ENCODE results near the gene MGAT5.

MGAT5 gene

DNA sequence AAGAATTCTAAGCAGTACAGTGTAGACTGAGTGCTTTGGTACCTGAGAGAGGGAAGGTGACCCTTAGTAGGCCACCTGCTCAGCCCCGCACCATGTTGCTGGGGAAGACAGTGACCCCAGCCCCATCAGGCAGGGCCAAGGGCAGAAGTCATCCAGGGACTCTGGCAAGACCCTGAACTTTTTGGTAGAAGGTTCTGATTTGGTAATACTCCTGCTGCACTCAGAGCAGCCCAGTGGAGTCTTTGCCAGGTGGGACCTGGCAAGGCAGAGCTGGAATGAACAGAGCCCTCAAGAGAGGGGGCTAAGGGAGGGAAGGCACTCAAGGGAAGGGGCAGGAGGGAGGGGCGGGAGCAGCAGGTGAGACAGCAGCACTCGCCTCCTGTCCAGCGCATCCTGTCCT is 191.2 kb downstream of the MGAT5 start:
- Histone ChIP-seq H3K27ac (ENCODE audit: extremely low read depth, low read depth, low read length) (no peak overlapping the region), H3K9me3 (ENCODE audit: control insufficient read depth, insufficient read depth, low read depth, low read length) (no peaks in the 10 kb centered on the region), H3K36me3 (ENCODE audit: control insufficient read depth in 2 of 2, insufficient read depth in 1 of 2, low read length in 2 of 2) (peaks cover 0 to 32% of the 10 kb centered on the region in 2 experiments; a peak in 2 of 3 replicates), H3K4me3 (ENCODE audit: low read depth, low read length) (no peak overlapping the region), H3K4me1 (ENCODE audit: control insufficient read depth, insufficient read depth, low read length) (no peaks in the 10 kb centered on the region)
- POLR2A ChIA-PET = no interaction called here
- CTCF ChIA-PET = interaction anchor here (0.6 to 1.2 kb wide), 3 partner anchors 18 to 327 kb away, joined by 3 read pairs; no protein-coding TSS in a partner anchor
- TF ChIP-seq BCL11A (tag by site-specific recombination; IDR thresholded peaks at IDR 0.05; ENCODE audit: low read depth) = no peak
- no peak for TF ChIP-seq ZNF658 (tag by site-specific recombination; IDR thresholded peaks at IDR 0.05)
- TF ChIP-seq ZFP37 (tag by site-specific recombination; IDR thresholded peaks at IDR 0.05) = no peak
- TF ChIP-seq, protein P1, sequence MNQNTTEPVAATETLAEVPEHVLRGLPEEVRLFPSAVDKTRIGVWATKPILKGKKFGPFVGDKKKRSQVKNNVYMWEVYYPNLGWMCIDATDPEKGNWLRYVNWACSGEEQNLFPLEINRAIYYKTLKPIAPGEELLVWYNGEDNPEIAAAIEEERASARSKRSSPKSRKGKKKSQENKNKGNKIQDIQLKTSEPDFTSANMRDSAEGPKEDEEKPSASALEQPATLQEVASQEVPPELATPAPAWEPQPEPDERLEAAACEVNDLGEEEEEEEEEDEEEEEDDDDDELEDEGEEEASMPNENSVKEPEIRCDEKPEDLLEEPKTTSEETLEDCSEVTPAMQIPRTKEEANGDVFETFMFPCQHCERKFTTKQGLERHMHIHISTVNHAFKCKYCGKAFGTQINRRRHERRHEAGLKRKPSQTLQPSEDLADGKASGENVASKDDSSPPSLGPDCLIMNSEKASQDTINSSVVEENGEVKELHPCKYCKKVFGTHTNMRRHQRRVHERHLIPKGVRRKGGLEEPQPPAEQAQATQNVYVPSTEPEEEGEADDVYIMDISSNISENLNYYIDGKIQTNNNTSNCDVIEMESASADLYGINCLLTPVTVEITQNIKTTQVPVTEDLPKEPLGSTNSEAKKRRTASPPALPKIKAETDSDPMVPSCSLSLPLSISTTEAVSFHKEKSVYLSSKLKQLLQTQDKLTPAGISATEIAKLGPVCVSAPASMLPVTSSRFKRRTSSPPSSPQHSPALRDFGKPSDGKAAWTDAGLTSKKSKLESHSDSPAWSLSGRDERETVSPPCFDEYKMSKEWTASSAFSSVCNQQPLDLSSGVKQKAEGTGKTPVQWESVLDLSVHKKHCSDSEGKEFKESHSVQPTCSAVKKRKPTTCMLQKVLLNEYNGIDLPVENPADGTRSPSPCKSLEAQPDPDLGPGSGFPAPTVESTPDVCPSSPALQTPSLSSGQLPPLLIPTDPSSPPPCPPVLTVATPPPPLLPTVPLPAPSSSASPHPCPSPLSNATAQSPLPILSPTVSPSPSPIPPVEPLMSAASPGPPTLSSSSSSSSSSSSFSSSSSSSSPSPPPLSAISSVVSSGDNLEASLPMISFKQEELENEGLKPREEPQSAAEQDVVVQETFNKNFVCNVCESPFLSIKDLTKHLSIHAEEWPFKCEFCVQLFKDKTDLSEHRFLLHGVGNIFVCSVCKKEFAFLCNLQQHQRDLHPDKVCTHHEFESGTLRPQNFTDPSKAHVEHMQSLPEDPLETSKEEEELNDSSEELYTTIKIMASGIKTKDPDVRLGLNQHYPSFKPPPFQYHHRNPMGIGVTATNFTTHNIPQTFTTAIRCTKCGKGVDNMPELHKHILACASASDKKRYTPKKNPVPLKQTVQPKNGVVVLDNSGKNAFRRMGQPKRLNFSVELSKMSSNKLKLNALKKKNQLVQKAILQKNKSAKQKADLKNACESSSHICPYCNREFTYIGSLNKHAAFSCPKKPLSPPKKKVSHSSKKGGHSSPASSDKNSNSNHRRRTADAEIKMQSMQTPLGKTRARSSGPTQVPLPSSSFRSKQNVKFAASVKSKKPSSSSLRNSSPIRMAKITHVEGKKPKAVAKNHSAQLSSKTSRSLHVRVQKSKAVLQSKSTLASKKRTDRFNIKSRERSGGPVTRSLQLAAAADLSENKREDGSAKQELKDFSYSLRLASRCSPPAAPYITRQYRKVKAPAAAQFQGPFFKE (tag by site-specific recombination; IDR thresholded peaks at IDR 0.05; ENCODE audit: borderline replicate concordance) = no peak
- no peak for TF ChIP-seq ZNF354C (tag by site-specific recombination; IDR thresholded peaks at IDR 0.05; ENCODE audit: borderline replicate concordance, low read depth)
- TF ChIP-seq, protein P2, sequence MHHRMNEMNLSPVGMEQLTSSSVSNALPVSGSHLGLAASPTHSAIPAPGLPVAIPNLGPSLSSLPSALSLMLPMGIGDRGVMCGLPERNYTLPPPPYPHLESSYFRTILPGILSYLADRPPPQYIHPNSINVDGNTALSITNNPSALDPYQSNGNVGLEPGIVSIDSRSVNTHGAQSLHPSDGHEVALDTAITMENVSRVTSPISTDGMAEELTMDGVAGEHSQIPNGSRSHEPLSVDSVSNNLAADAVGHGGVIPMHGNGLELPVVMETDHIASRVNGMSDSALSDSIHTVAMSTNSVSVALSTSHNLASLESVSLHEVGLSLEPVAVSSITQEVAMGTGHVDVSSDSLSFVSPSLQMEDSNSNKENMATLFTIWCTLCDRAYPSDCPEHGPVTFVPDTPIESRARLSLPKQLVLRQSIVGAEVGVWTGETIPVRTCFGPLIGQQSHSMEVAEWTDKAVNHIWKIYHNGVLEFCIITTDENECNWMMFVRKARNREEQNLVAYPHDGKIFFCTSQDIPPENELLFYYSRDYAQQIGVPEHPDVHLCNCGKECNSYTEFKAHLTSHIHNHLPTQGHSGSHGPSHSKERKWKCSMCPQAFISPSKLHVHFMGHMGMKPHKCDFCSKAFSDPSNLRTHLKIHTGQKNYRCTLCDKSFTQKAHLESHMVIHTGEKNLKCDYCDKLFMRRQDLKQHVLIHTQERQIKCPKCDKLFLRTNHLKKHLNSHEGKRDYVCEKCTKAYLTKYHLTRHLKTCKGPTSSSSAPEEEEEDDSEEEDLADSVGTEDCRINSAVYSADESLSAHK (tag by site-specific recombination; IDR thresholded peaks at IDR 0.05) = no peak
- no peak for TF ChIP-seq ZSCAN23 (tag by site-specific recombination; IDR thresholded peaks at IDR 0.05)
- no peak for TF ChIP-seq ZNF501 (tag by site-specific recombination; IDR thresholded peaks at IDR 0.05)
- TF ChIP-seq ZFP41 (tag by site-specific recombination; IDR thresholded peaks at IDR 0.05; ENCODE audit: borderline replicate concordance) = no peak

DNA sequence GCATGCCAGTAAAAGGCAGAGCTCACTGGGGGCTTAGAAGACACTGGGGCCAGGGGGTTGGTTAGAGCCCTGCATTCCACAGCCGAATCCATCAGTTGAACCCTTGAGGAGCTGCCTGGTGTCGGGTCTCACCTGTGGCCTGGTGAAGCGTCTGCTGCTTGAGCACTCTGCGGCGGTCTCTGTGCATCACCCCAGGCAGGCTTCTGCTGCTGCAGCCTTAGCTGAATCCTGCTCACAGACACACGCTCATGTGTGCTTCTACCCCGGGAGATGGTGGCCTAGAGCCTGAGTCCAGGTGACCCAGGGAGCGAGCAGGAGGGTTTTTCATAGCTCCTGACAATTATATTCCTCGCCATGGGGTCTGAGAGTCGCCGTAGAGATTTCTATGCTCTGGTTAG is 192.1 kb downstream of the MGAT5 start:
- no peak for TF ChIP-seq PRDM1 (tag by site-specific recombination; IDR thresholded peaks at IDR 0.05)
- no peak for TF ChIP-seq ZNF2 (tag by site-specific recombination; IDR thresholded peaks at IDR 0.05)
- TF ChIP-seq, protein P3, sequence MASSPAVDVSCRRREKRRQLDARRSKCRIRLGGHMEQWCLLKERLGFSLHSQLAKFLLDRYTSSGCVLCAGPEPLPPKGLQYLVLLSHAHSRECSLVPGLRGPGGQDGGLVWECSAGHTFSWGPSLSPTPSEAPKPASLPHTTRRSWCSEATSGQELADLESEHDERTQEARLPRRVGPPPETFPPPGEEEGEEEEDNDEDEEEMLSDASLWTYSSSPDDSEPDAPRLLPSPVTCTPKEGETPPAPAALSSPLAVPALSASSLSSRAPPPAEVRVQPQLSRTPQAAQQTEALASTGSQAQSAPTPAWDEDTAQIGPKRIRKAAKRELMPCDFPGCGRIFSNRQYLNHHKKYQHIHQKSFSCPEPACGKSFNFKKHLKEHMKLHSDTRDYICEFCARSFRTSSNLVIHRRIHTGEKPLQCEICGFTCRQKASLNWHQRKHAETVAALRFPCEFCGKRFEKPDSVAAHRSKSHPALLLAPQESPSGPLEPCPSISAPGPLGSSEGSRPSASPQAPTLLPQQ (tag by site-specific recombination; IDR thresholded peaks at IDR 0.05) = no peak
- TF ChIP-seq, protein P4, sequence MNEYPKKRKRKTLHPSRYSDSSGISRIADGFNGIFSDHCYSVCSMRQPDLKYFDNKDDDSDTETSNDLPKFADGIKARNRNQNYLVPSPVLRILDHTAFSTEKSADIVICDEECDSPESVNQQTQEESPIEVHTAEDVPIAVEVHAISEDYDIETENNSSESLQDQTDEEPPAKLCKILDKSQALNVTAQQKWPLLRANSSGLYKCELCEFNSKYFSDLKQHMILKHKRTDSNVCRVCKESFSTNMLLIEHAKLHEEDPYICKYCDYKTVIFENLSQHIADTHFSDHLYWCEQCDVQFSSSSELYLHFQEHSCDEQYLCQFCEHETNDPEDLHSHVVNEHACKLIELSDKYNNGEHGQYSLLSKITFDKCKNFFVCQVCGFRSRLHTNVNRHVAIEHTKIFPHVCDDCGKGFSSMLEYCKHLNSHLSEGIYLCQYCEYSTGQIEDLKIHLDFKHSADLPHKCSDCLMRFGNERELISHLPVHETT (tag by site-specific recombination; IDR thresholded peaks at IDR 0.05) = no peak
- no peak overlapping the region for H3K4me3 ChIP-seq (ENCODE audit: low read depth, low read length)
- no peaks in the 10 kb centered on the region for H3K9me3 ChIP-seq (ENCODE audit: control insufficient read depth, insufficient read depth, low read depth, low read length)
- POLR2A ChIA-PET = no interaction called here
- H3K4me1 ChIP-seq (ENCODE audit: control insufficient read depth, insufficient read depth, low read length) = no peaks in the 10 kb centered on the region
- peaks cover 0 to 32% of the 10 kb centered on the region in 2 experiments; a peak in 2 of 3 replicates for H3K36me3 ChIP-seq (ENCODE audit: control insufficient read depth in 2 of 2, insufficient read depth in 1 of 2, low read length in 2 of 2)
- H3K27ac ChIP-seq (ENCODE audit: extremely low read depth, low read depth, low read length) = no peak overlapping the region
- CTCF ChIA-PET = interaction anchor here (0.5 to 1.2 kb wide), 6 partner anchors 30 to 327 kb away, joined by 3 to 4 read pairs (median 3); no protein-coding TSS in a partner anchor
